Heart right ventricle (tissue), 16 donors: ENCODE data around the gene SETD1A. TPM values are rescaled to one million over a fixed set of nuclear protein-coding genes. Genes with fewer than 3 reads are reported as not detected.
A peak's percentile ranks its signal among the peaks of the same experiment; 100 is the strongest.

Source experiments
- ATAC-seq, 8 donors: fragments of 200-7000 bp; cut with Tn5 transposase; one replicate each; pipeline ENCODE4 v1.9.1; 2020; ENCODE audit warnings: mild to moderate bottlenecking in 8 of 8, moderate library complexity in 8 of 8, moderate number of reproducible peaks in 1 of 8
- DNase-seq, 2 donors: peaks; one replicate each; pipeline ENCODE4 v3.0.0-alpha.2; 2020
- H3K27ac ChIP-seq, 10 donors: fragments of 200-600 bp; sonication (generic) in 2 of 10; one replicate each; pipeline versions ENCODE4 v1.5.0 to v1.8.0; 2020 to 2022; ENCODE audit warnings: mild to moderate bottlenecking in 3 of 10
- H3K27me3 ChIP-seq, 7 donors: fragments of 200-600 bp; one replicate each; pipeline ENCODE4 v1.8.0; 2021 to 2022; ENCODE audit warnings: mild to moderate bottlenecking in 2 of 7
- H3K36me3 ChIP-seq, 9 donors: fragments of 200-600 bp; sonication (generic) in 1 of 9; one replicate each; pipeline versions ENCODE4 v1.5.0 to v1.8.0; 2020 to 2022; ENCODE audit warnings: mild to moderate bottlenecking in 2 of 9
- H3K4me1 ChIP-seq, 9 donors: fragments of 200-600 bp; sonication (generic) in 1 of 9; one replicate each; pipeline versions ENCODE4 v1.5.0 to v1.8.0; 2020 to 2022; ENCODE audit warnings: mild to moderate bottlenecking in 4 of 9
- H3K4me3 ChIP-seq, 10 donors: fragments of 200-600 bp; sonication (generic) in 2 of 10; one replicate each; pipeline versions ENCODE4 v1.5.0 to v1.8.0; 2020 to 2022; ENCODE audit warnings: mild to moderate bottlenecking in 7 of 10, moderate library complexity in 2 of 10
- H3K9me3 ChIP-seq, 11 donors: fragments of 200-600 bp in 10 of 11; sonication (generic) in 2 of 11; one replicate each; pipeline versions ENCODE4 v1.5.0 to v1.8.0; 2013 to 2022; ENCODE audit warnings: mild to moderate bottlenecking in 2 of 11, control low read depth in 1 of 11, moderate library complexity in 1 of 11
- CTCF ChIP-seq, 9 donors: fragments of 200-600 bp; sonication (generic) in 2 of 9; IDR thresholded peaks; one replicate each; pipeline versions ENCODE4 v1.5.0 to v1.8.0; 2021 to 2022; ENCODE audit warnings: antibody characterized with exemption in 9 of 9, mild to moderate bottlenecking in 5 of 9, moderate library complexity in 1 of 9
- WGBS, 2 donors: extraction: QIAGEN DNeasy Blood & Tissue Kit; methylation state at CpG; one replicate each; pipeline ENCODE4 v1.1.7; 2013; ENCODE audit warnings: inconsistent platforms in 1 of 2; 5-methylcytosine and 5-hydroxymethylcytosine counted together
- intact Hi-C, 10 donors: fragments of 100-400 bp; cut with DNase I; formaldehyde crosslinking; loops; one replicate each; pipeline versions ENCODE4 v1.11.1 to v1.14.2; 2022
- polyA plus RNA-seq, 2 donors: library from polyadenylated mRNA; stranded (reverse); fragments of 200-250 nt; gene quantifications; one replicate each; pipeline ENCODE4 v1.2.3, GENCODE V29; 2013
- total RNA-seq, 10 donors: library from RNA; stranded (reverse); fragmentation: NEBNext Ultra II Directional in 3 of 10; extraction: Animal tissue kit (Norgen Biotek cat#: 25700) in 3 of 10; gene quantifications; one replicate each; pipeline versions ENCODE4 v1.2.1 to v1.2.4, GENCODE V29; 2021 to 2023
- donor health status: Arrhythmogenic right ventricular cardiomyopathy.
- donor health status: ischemic (EF 13 %, LVEDD 7.1; RV severe dilation, severe dysfunction).
- donor health status: healthy with polysubstance abuse.
- donor health status: DM: no; HTN: yes; CAD: no.
- donor health status: DM: no; HTN: no; CAD: no.
- donor health status: ischemic (EF 25% LVEDD 6.9; RV normal size, moderate dysfunction).
- donor health status: ischemic (EF 25% LVEDD 5.7; RV mildly dilated, moderate dysfunction).
- donor health status: healthy.
- donor health status: DM: yes; HTN: yes; CAD: no.
- donor health status: Ischemic cardiomyopathy.
- donor health status: ischemic (EF 35%, LVEDD 5.7; RV mildly dilated, moderate dysfunction).
- donor health status: nonischemic (EF 11% LVEDD 7.7; RV severe dilation, severe dysfunction).
- donor health status: DM: yes; HTN: yes; CAD: no.
- donor health status: PGD.
- donor health status: ischemic (EF 29% LVEDD 5.4; RV normal size, mild dysfunction).
- donor health status: nonischemic (EF 23%, LVEDD 6.1; RV moderate dilation, normal function).

SETD1A gene
- total and polyA plus RNA-seq, 12 donors: 5.8 to 11.4 (median 9.2) TPM

GRCh38 chr16:31022544-31023251 lies 65.1 kb downstream of the SETD1A start:
- peak in 1 of 8 donors; percentile 52 for ATAC-seq
- Histone ChIP-seq H3K27ac (peak overlapping the region in 5 of 10 donors; percentile 5 to 51 (median 37)), H3K4me3 (no peak overlapping the region), H3K27me3 (peaks cover 0 to under 1% (median 0%) of the 10 kb centered on the region in 7 donors), H3K36me3 (no peaks in the 10 kb centered on the region), H3K9me3 (no peaks in the 10 kb centered on the region), H3K4me1 (peaks cover 0 to 12% (median 0%) of the 10 kb centered on the region in 9 donors)
- DNase-seq: no peak
- 66 to 75% methylated on average over 12 of the region's 12 CpGs for WGBS, 2 donors
- intact Hi-C loops: no loop called here
- TF ChIP-seq CTCF (IDR thresholded peaks at IDR 0.05): no peak

GRCh38 chr16:31023252-31023602 lies 65.7 kb downstream of the SETD1A start:
- ATAC-seq (peak in 1 of 8 donors; percentile 22), DNase-seq (no peak)
- Histone ChIP-seq H3K36me3 (no peaks in the 10 kb centered on the region), H3K4me3 (no peak overlapping the region), H3K27me3 (no peaks in the 10 kb centered on the region), H3K9me3 (no peaks in the 10 kb centered on the region), H3K4me1 (peaks cover 0 to 12% (median 0%) of the 10 kb centered on the region in 9 donors), H3K27ac (peak overlapping the region in 2 of 10 donors; percentile 5 to 46)
- WGBS, 2 donors: 88 to 91% methylated on average over 4 of the region's 4 CpGs
- intact Hi-C loops: no loop called here
- TF ChIP-seq CTCF (IDR thresholded peaks at IDR 0.05): no peak

GRCh38 chr16:31023627-31024226 lies 66.2 kb downstream of the SETD1A start:
- intact Hi-C loops: no loop called here
- Histone ChIP-seq H3K36me3 (no peaks in the 10 kb centered on the region), H3K4me1 (peaks cover 0 to 12% (median 0%) of the 10 kb centered on the region in 9 donors), H3K4me3 (no peak overlapping the region), H3K27ac (no peak overlapping the region), H3K27me3 (no peaks in the 10 kb centered on the region), H3K9me3 (no peaks in the 10 kb centered on the region)
- DNase-seq (no peak), ATAC-seq (no peak)
- WGBS, 2 donors: 69 to 74% methylated on average over 6 of the region's 6 CpGs
- no peak for TF ChIP-seq CTCF (IDR thresholded peaks at IDR 0.05)

GRCh38 chr16:31025339-31025738 lies 67.8 kb downstream of the SETD1A start:
- WGBS, 2 donors: 78 to 80% methylated on average over 5 of the region's 5 CpGs
- Histone ChIP-seq H3K27me3 (no peaks in the 10 kb centered on the region), H3K4me3 (no peak overlapping the region), H3K36me3 (no peaks in the 10 kb centered on the region), H3K9me3 (no peaks in the 10 kb centered on the region), H3K4me1 (peaks cover 0 to 12% (median 0%) of the 10 kb centered on the region in 9 donors), H3K27ac (peak overlapping the region in 1 of 10 donors; percentile 69)
- intact Hi-C loops: loop anchor here in 1 of 10 donors (5.0 kb wide), 1 partner anchor 38 kb away; the partner anchor contains the start of gene HSD3B7
- ATAC-seq (no peak), DNase-seq (no peak)
- TF ChIP-seq CTCF (IDR thresholded peaks at IDR 0.05): no peak
